SU-DHL-6 (cell line): ENCODE results near the gene IQCN.

ENCODE experiments used
- H2AFZ ChIP-seq: fragments of 200-600 bp; sonication (generic); 2 replicates; pipeline ENCODE4 v1.6.1; 2014; ENCODE audit warnings: low read depth, mild to moderate bottlenecking, moderate library complexity, mixed read lengths, antibody characterized with exemption, low read length; ENCODE audit not compliant: severe bottlenecking
- H3F3A ChIP-seq: fragments of 200-600 bp; shearing (Covaris generic); 2 replicates; pipeline ENCODE4 v1.6.0; 2016; ENCODE audit warnings: antibody characterized with exemption, mild to moderate bottlenecking; ENCODE audit not compliant: insufficient read depth
- H3K27ac ChIP-seq: fragments of 200-600 bp; sonication (generic); 2 replicates; pipeline ENCODE4 v1.5.1; 2016; ENCODE audit warnings: low read depth, mild to moderate bottlenecking, low read length, moderate library complexity, mixed read lengths
- H3K27me3 ChIP-seq: fragments of 200-600 bp; sonication (generic), shearing (Covaris generic); 2 replicates; pipeline ENCODE4 v1.6.0; 2014; ENCODE audit warnings: mild to moderate bottlenecking, low read length
- H3K36me3 ChIP-seq: fragments of 200-600 bp; sonication (generic); 2 replicates; pipeline ENCODE4 v1.6.1; 2014; ENCODE audit warnings: mild to moderate bottlenecking, low read length, mixed read lengths
- H3K4me2 ChIP-seq: fragments of 300-600, 200-600 bp; shearing (Covaris generic), sonication (generic); 2 replicates; pipeline ENCODE4 v1.6.0; 2014; ENCODE audit warnings: low read length, low read depth, mild to moderate bottlenecking; ENCODE audit not compliant: poor library complexity, severe bottlenecking
- H3K4me3 ChIP-seq: fragments of 200-600 bp; sonication (generic); 2 replicates; pipeline ENCODE4 v1.5.1; 2014; ENCODE audit warnings: antibody characterized with exemption, low read length, mild to moderate bottlenecking, mixed read lengths; ENCODE audit not compliant: insufficient read depth, poor library complexity, severe bottlenecking
- H3K79me2 ChIP-seq: fragments of 200-600 bp; sonication (generic); 2 replicates; pipeline ENCODE4 v1.6.1; 2014; ENCODE audit warnings: mild to moderate bottlenecking, low read length, moderate library complexity; ENCODE audit not compliant: insufficient read depth
- H3K9ac ChIP-seq: fragments of 200-600 bp; sonication (generic); 2 replicates; pipeline ENCODE4 v1.7.0; 2014; ENCODE audit warnings: mild to moderate bottlenecking, low read length
- H3K9me2 ChIP-seq: fragments of 200-600 bp; sonication (generic); replicated peaks from 2 replicates; pipeline ENCODE4 v1.6.1; 2014; ENCODE audit warnings: low read length; ENCODE audit not compliant: insufficient read depth
- H3K9me3 ChIP-seq: fragments of 200-600 bp; sonication (generic); 2 replicates; pipeline ENCODE4 v1.6.1; 2014; ENCODE audit warnings: low read length, mixed read lengths; ENCODE audit not compliant: insufficient read depth
- H4K20me1 ChIP-seq: fragments of 200-600 bp; sonication (generic); 2 replicates; pipeline ENCODE4 v1.6.1; 2014; ENCODE audit warnings: low read depth, mild to moderate bottlenecking, antibody characterized with exemption, low read length, moderate library complexity, mixed read lengths
- CTCF ChIP-seq: fragments of 200-600 bp; sonication (generic); IDR thresholded peaks from one replicate; pipeline ENCODE4 v1.5.1; 2017; ENCODE audit warnings: antibody characterized with exemption, mild to moderate bottlenecking, low read length, moderate library complexity; ENCODE audit not compliant: insufficient read depth, poor library complexity, severe bottlenecking
- EZH2phosphoT487 ChIP-seq: fragments of 200-600 bp; sonication (generic), shearing (Covaris generic); conservative IDR thresholded peaks from 2 replicates; pipeline ENCODE4 v1.6.1; 2018; ENCODE audit warnings: mild to moderate bottlenecking, antibody characterized with exemption, low read length, moderate library complexity, mixed read lengths

The IQCN gene

DNA sequence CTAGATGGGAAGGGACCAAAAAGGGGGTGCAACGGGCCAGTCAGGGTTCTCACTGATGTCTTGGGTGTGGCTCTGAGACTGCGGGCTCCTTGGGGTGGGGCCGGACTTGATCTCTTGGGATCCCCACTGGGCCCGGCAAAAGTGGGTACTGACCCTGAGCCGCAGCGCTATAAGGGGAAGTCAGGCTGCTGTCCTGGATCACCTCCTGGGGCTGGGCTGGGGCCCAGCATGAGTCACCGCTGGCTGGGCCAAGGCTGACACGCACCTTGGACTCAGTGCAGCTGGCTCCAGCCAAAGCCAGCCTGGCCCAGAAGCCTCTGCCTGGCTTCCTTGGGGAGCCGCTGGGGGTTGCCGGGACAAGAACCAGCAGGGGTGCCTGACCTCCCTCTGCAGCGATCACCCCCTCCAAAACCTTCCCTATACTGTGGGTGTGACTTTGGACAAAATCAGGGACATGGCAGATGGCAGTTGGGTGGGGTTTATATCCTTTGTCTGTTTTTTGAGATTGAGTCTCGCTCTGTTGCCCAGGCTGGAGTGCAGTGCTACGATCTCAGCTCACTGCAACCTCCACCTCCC, 617 bp upstream of the IQCN start:
- Histone ChIP-seq H3K27me3 (no peaks in the 10 kb centered on the region), H3F3A (peaks cover 9% of the 10 kb centered on the region), H3K79me2 (no peaks in the 10 kb centered on the region), H3K9ac (no peak overlapping the region), H3K4me3 (no peak overlapping the region), H4K20me1 (no peaks in the 10 kb centered on the region), H3K27ac (no peak overlapping the region), H3K36me3 (no peaks in the 10 kb centered on the region), H3K9me3 (no peaks in the 10 kb centered on the region), H2AFZ (no peak overlapping the region), H3K4me2 (no peak overlapping the region), H3K9me2 (no peaks in the 10 kb centered on the region)
- TF ChIP-seq EZH2phosphoT487: no peak
- TF ChIP-seq CTCF: no peak

DNA sequence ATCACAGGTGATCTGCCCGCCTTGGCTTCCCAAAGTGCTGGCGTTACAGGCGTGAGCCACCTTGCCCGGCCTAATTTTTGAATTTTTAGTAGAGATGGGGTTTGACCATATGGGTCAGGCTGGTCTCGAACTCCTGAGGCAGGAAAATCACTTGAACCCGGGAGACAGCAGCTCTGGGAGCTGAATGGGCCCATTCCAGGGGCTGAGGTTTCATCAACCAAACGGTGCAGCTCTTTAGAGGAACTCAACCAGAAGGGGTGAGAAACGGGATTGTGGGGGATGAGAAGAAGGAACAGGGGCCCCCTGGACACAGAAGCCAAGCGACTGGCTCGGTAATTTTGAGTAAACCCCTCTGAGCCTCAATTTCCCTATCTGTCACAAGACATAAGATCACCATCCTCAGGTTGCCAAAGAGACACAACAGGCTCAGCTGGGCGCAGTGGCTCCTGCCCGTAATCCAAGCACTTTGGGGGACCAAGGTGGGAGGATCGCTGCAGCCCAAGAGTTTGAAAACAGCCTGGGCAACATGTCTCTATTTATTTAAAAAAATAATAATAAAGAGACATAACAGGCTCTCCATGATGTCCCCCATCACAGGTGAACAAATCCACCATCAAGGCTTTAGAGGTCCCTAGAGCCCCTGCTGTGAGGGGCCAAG, 562 bp downstream of the IQCN start:
- Histone ChIP-seq H2AFZ (no peak overlapping the region), H3K27me3 (no peaks in the 10 kb centered on the region), H3K36me3 (no peaks in the 10 kb centered on the region), H3K9me3 (no peaks in the 10 kb centered on the region), H3K9ac (no peak overlapping the region), H3K27ac (no peak overlapping the region), H3K79me2 (no peaks in the 10 kb centered on the region), H4K20me1 (no peaks in the 10 kb centered on the region), H3F3A (0 out of 2 replicates have a peak, but pooled peaks cover 10% of the 10 kb centered on the region), H3K4me2 (no peak overlapping the region), H3K9me2 (no peaks in the 10 kb centered on the region), H3K4me3 (no peak overlapping the region)
- TF ChIP-seq EZH2phosphoT487 (no peak), CTCF (no peak)

DNA sequence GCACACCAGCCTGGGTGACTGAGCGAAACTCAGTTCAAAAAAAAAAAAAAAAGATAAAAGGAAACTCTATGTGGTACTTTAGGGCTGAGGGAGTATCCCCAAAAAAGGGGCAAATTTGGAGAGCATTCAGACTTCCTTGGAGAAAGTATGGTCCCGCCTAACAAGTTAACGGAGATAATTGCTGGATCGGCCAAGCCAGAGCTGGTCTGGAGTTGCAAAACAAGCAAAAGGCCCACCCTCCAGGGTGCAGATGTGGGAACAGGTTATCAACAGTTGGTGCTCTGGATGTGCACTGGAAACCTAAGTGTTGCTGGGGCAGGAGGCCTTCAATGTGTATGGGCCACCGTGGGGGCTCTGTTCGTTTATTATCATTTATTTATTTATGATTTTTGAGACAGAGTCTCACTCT, 2.8 kb downstream of the IQCN start:
- no peaks in the 10 kb centered on the region for H3K36me3 ChIP-seq
- H3K9ac ChIP-seq: no peak overlapping the region
- TF ChIP-seq EZH2phosphoT487: no peak
- no peak for TF ChIP-seq CTCF
- no peak overlapping the region for H3K4me2 ChIP-seq
- H3K9me2 ChIP-seq: no peaks in the 10 kb centered on the region
- H3K9me3 ChIP-seq: no peaks in the 10 kb centered on the region
- no peaks in the 10 kb centered on the region for H3K79me2 ChIP-seq
- H2AFZ ChIP-seq: no peak overlapping the region
- no peak overlapping the region for H3K4me3 ChIP-seq
- no peaks in the 10 kb centered on the region for H3K27me3 ChIP-seq
- no peaks in the 10 kb centered on the region for H4K20me1 ChIP-seq
- H3F3A ChIP-seq: 0 out of 2 replicates have a peak, but pooled peaks cover 10% of the 10 kb centered on the region
- no peak overlapping the region for H3K27ac ChIP-seq
